ENCODE results near the gene MTM1.

The MTM1 gene

GRCh38 chrX:150625875-150626274, 57.5 kb downstream of the MTM1 start:
- H3K4me2 ChIP-seq (ENCODE audit: low read length): no peak overlapping the region
- TF ChIP-seq CTCF (IDR thresholded peaks at IDR 0.05): no peak
- H3K79me2 ChIP-seq: no peaks in the 10 kb centered on the region
- H3K27ac ChIP-seq: no peak overlapping the region
- no peaks in the 10 kb centered on the region for H3K4me1 ChIP-seq
- H2AFZ ChIP-seq: no peak overlapping the region
- no peak overlapping the region for H3K9ac ChIP-seq
- no peaks in the 10 kb centered on the region for H3K36me3 ChIP-seq (ENCODE audit: control insufficient read depth, insufficient read depth, low read length)
- H3K4me3 ChIP-seq (ENCODE audit: low read depth, low read length): no peak overlapping the region
- H3K9me3 ChIP-seq (ENCODE audit: control insufficient read depth, low read length): no peaks in the 10 kb centered on the region
- no peaks in the 10 kb centered on the region for H3K27me3 ChIP-seq (ENCODE audit: control insufficient read depth, insufficient read depth, low read length)

GRCh38 chrX:150627957-150628356, 59.5 kb downstream of the MTM1 start:
- no peak overlapping the region for H3K9ac ChIP-seq
- H3K4me1 ChIP-seq: no peaks in the 10 kb centered on the region
- no peak overlapping the region for H3K27ac ChIP-seq
- H3K9me3 ChIP-seq (ENCODE audit: control insufficient read depth, low read length): no peaks in the 10 kb centered on the region
- no peak overlapping the region for H3K4me2 ChIP-seq (ENCODE audit: low read length)
- no peak overlapping the region for H3K4me3 ChIP-seq (ENCODE audit: low read depth, low read length)
- H3K27me3 ChIP-seq (ENCODE audit: control insufficient read depth, insufficient read depth, low read length): no peaks in the 10 kb centered on the region
- no peaks in the 10 kb centered on the region for H3K36me3 ChIP-seq (ENCODE audit: control insufficient read depth, insufficient read depth, low read length)
- H3K79me2 ChIP-seq: no peaks in the 10 kb centered on the region
- no peak overlapping the region for H2AFZ ChIP-seq
- no peak for TF ChIP-seq CTCF (IDR thresholded peaks at IDR 0.05)

GRCh38 chrX:150635952-150636351, 67.5 kb downstream of the MTM1 start:
- no peaks in the 10 kb centered on the region for H3K79me2 ChIP-seq
- no peak overlapping the region for H3K4me2 ChIP-seq (ENCODE audit: low read length)
- no peak overlapping the region for H3K4me3 ChIP-seq (ENCODE audit: low read depth, low read length)
- no peaks in the 10 kb centered on the region for H3K4me1 ChIP-seq
- no peak overlapping the region for H3K27ac ChIP-seq
- no peaks in the 10 kb centered on the region for H3K9me3 ChIP-seq (ENCODE audit: control insufficient read depth, low read length)
- H3K27me3 ChIP-seq (ENCODE audit: control insufficient read depth, insufficient read depth, low read length): no peaks in the 10 kb centered on the region
- no peaks in the 10 kb centered on the region for H3K36me3 ChIP-seq (ENCODE audit: control insufficient read depth, insufficient read depth, low read length)
- no peak overlapping the region for H3K9ac ChIP-seq
- TF ChIP-seq CTCF (IDR thresholded peaks at IDR 0.05): no peak
- H2AFZ ChIP-seq: no peak overlapping the region

- H3K79me2 ChIP-seq: no peaks in the 10 kb centered on the region
- no peaks in the 10 kb centered on the region for H3K9me3 ChIP-seq (ENCODE audit: control insufficient read depth, low read length)
- H3K4me3 ChIP-seq (ENCODE audit: low read depth, low read length): no peak overlapping the region
- no peaks in the 10 kb centered on the region for H3K4me1 ChIP-seq
- H3K36me3 ChIP-seq (ENCODE audit: control insufficient read depth, insufficient read depth, low read length): no peaks in the 10 kb centered on the region
- H3K27me3 ChIP-seq (ENCODE audit: control insufficient read depth, insufficient read depth, low read length): no peaks in the 10 kb centered on the region
- no peak overlapping the region for H2AFZ ChIP-seq
- no peak for TF ChIP-seq CTCF (IDR thresholded peaks at IDR 0.05)
- no peak overlapping the region for H3K27ac ChIP-seq
- no peak overlapping the region for H3K9ac ChIP-seq
- no peak overlapping the region for H3K4me2 ChIP-seq (ENCODE audit: low read length)
These were observed 74.0 kb downstream of the MTM1 start for GRCh38 chrX:150642423-150642822.

GRCh38 chrX:150643271-150643670, 74.8 kb downstream of the MTM1 start:
- Histone ChIP-seq H2AFZ (no peak overlapping the region), H3K4me3 (ENCODE audit: low read depth, low read length) (no peak overlapping the region), H3K27ac (no peak overlapping the region), H3K9ac (no peak overlapping the region), H3K27me3 (ENCODE audit: control insufficient read depth, insufficient read depth, low read length) (no peaks in the 10 kb centered on the region), H3K4me2 (ENCODE audit: low read length) (no peak overlapping the region), H3K79me2 (no peaks in the 10 kb centered on the region), H3K9me3 (ENCODE audit: control insufficient read depth, low read length) (no peaks in the 10 kb centered on the region), H3K4me1 (no peaks in the 10 kb centered on the region), H3K36me3 (ENCODE audit: control insufficient read depth, insufficient read depth, low read length) (no peaks in the 10 kb centered on the region)
- TF ChIP-seq CTCF (IDR thresholded peaks at IDR 0.05): no peak
